Central memory CD8-positive, alpha-beta T cell (primary cell): Measurements from ENCODE around the gene CENPVL1.

Experiments
- ATAC-seq: fragments of 150-1000 bp; cut with Tn5 transposase; replicated peaks from 2 replicates; pipeline ENCODE4 v1.10.0; 2022; ENCODE audit warnings: mild to moderate bottlenecking, moderate FRiP score, moderate number of reproducible peaks; ENCODE audit not compliant: poor library complexity, severe bottlenecking; ENCODE audit errors: extremely low read depth
- DNase-seq, 2 donors: peaks; one replicate each; pipeline ENCODE4 v3.0.0; 2021; ENCODE audit warnings: low spot score in 2 of 2
- H3K27ac Mint-ChIP-seq: one replicate; pipeline ENCODE4 v1.8.0; 2022; ENCODE audit warnings: low read depth, mild to moderate bottlenecking, moderate library complexity, mixed read lengths
- H3K27me3 Mint-ChIP-seq: one replicate; pipeline ENCODE4 v1.8.0; 2022; ENCODE audit warnings: mixed read lengths
- H3K36me3 Mint-ChIP-seq: one replicate; pipeline ENCODE4 v1.8.0; 2022; ENCODE audit warnings: mild to moderate bottlenecking, moderate library complexity, mixed read lengths; ENCODE audit not compliant: insufficient read depth
- H3K4me1 Mint-ChIP-seq: one replicate; pipeline ENCODE4 v1.8.0; 2022; ENCODE audit warnings: mixed read lengths
- H3K4me3 Mint-ChIP-seq: one replicate; pipeline ENCODE4 v1.8.0; 2022; ENCODE audit warnings: mild to moderate bottlenecking, moderate library complexity, mixed read lengths
- H3K9me3 Mint-ChIP-seq: one replicate; pipeline ENCODE4 v1.8.0; 2022; ENCODE audit warnings: mixed read lengths

CENPVL1 gene

GRCh38 chrX:51743179-51743957 lies 33.1 kb downstream of the CENPVL1 start, which contains the start of gene GSPT2:
TSS of gene GSPT2 (plus strand) at chrX:51743442. CDS start at chrX:51743627, 185 bp downstream.
- peak within 1 kb of the TSS; percentile 85 for H3K27ac Mint-ChIP-seq
- H3K36me3 Mint-ChIP-seq, result peaks cover 6% of the 10 kb centered on the region
- ATAC-seq, result peak; percentile 88
- DNase-seq, result peak; percentile 14 to 21
- H3K9me3 Mint-ChIP-seq, result peaks cover 6% of the 10 kb centered on the region
- H3K4me1 Mint-ChIP-seq, result peaks cover 10% of the 10 kb centered on the region
- peak within 1 kb of the TSS; percentile 80 for H3K4me3 Mint-ChIP-seq
- H3K27me3 Mint-ChIP-seq, result peaks cover 2% of the 10 kb centered on the region

GRCh38 chrX:51747671-51748070 lies 37.4 kb downstream of the CENPVL1 start:
- Mint-ChIP-seq H3K9me3 (peaks cover 6% of the 10 kb centered on the region), H3K36me3 (peaks cover 6% of the 10 kb centered on the region), H3K4me1 (peaks cover 10% of the 10 kb centered on the region), H3K27ac (no peak overlapping the region), H3K4me3 (no peak overlapping the region), H3K27me3 (peaks cover under 1% of the 10 kb centered on the region)
- DNase-seq, result no peak
- ATAC-seq, result no peak

GRCh38 chrX:51759055-51759839 lies 48.9 kb downstream of the CENPVL1 start:
- no peaks in the 10 kb centered on the region for H3K4me1 Mint-ChIP-seq
- H3K9me3 Mint-ChIP-seq, result no peaks in the 10 kb centered on the region
- DNase-seq, result no peak
- no peaks in the 10 kb centered on the region for H3K36me3 Mint-ChIP-seq
- H3K27ac Mint-ChIP-seq, result no peak overlapping the region
- H3K27me3 Mint-ChIP-seq, result peaks cover 15% of the 10 kb centered on the region
- no peak for ATAC-seq
- no peak overlapping the region for H3K4me3 Mint-ChIP-seq

- DNase-seq (no peak), ATAC-seq (no peak)
- Mint-ChIP-seq H3K27ac (no peak overlapping the region), H3K27me3 (peaks cover 9% of the 10 kb centered on the region), H3K36me3 (no peaks in the 10 kb centered on the region), H3K4me1 (no peaks in the 10 kb centered on the region), H3K9me3 (no peaks in the 10 kb centered on the region), H3K4me3 (no peak overlapping the region)
Measured at GRCh38 chrX:51760657-51761056, 50.3 kb downstream of the CENPVL1 start.
